ENCODE data around the gene YKT6. TPM values are rescaled to one million over a fixed set of nuclear protein-coding genes. Genes with fewer than 3 reads are reported as not detected.

Gene YKT6
- total RNA-seq, 4 donors from 2014 or later = 12.4 to 85.3 (median 49.4) TPM

DNA sequence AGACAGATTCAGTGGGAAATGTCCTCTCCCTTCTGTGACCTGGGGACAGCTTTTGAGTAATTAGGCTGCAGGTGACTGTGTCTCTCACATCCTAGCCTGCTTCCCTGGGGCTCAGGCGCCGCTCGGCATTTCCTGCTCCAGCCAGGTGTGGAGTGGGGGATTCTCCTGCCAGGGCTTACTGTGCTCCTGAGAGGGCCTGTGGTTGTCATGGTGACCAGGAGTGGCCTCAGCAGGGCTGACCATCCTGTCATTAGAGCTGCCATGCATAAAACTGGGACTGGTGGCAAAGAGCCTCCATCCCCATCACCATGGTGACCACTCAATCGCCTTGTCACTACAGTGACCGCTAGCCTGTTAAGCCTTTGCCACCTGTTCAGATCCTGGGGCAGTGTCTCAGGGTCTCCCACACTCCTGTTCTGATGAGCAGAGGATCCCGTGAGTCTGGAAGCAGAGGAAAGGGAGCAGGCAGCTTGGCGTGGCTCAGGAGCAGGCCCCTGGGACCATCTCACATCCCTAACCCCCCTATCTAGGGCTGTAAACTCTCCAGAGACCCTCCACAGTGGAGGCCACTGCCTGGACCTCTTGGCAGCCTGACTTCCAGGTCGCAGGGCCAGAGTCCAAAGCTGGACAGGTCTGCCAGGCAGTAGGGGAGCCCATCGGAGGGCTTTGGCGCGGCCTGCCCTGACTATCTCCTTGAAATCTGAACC lies 11.3 kb upstream of the YKT6 start, which contains the start of gene GCK:
Gene GCK, minus strand, starts transcription at position 154 of the 707 bp plus-strand sequence. CDS start 486 bp downstream, outside the sequence.
- Histone ChIP-seq H3K36me3 (no peaks in the 10 kb centered on the region), H3K9me3 (no peaks in the 10 kb centered on the region), H3K27me3 (no peaks in the 10 kb centered on the region), H3K4me3 (no peak within 1 kb of the TSS), H3K4me1 (no peaks in the 10 kb centered on the region), H3K27ac (no peak within 1 kb of the TSS)
- TF ChIP-seq POLR2A (IDR thresholded peaks at IDR 0.05) = no peak
- TF ChIP-seq, protein P1, sequence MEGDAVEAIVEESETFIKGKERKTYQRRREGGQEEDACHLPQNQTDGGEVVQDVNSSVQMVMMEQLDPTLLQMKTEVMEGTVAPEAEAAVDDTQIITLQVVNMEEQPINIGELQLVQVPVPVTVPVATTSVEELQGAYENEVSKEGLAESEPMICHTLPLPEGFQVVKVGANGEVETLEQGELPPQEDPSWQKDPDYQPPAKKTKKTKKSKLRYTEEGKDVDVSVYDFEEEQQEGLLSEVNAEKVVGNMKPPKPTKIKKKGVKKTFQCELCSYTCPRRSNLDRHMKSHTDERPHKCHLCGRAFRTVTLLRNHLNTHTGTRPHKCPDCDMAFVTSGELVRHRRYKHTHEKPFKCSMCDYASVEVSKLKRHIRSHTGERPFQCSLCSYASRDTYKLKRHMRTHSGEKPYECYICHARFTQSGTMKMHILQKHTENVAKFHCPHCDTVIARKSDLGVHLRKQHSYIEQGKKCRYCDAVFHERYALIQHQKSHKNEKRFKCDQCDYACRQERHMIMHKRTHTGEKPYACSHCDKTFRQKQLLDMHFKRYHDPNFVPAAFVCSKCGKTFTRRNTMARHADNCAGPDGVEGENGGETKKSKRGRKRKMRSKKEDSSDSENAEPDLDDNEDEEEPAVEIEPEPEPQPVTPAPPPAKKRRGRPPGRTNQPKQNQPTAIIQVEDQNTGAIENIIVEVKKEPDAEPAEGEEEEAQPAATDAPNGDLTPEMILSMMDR (IDR thresholded peaks at IDR 0.05) = no peak
- DNase-seq = no peak
- intact Hi-C loops (cut with DNase I; ENCODE audit: low total_unique reads) = no loop called here

DNA sequence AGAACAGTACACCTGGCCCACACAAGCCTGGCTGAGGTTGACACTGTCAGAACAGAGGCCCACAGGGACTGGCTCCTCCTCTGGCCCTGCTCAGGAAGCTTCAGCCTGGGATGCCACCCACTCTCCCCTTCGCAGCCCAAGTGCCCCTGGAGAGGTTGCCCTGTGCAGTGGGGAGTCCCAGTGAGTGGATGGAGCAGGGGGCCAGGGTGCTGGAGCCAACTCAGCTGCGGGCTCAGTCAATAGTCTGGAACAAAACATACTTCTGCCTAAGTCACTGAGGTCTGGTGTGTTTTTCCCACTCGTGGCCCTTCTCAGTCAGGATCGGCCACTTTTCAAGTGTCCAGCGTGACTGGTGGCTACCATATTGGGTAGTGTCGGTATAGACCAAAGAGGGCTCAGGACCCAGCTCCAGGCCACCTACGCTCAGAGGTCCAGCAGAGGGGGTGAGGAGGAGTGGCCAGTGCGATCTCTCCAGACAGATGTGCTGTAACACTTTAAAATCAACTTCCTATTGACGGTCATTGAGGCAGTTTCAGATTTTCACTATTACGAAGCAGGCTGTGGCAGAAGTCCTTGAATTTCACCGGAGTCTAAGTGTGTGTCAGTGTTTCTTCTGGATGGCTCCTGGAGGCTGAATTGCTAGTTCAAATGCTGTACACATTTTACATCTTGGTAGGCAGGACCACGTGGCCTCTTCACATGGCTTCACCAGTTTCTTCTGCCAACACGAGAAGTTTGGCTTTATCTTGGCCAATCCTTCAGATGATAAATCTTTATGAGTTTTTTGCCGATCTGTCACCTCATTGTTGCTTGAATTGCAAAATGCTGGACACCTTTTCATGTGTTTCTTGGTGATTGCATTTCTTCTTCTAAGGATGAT lies 10.5 kb upstream of the YKT6 start:
- Histone ChIP-seq H3K4me1 (no peaks in the 10 kb centered on the region), H3K27ac (no peak overlapping the region), H3K4me3 (no peak overlapping the region), H3K27me3 (no peaks in the 10 kb centered on the region), H3K9me3 (no peaks in the 10 kb centered on the region), H3K36me3 (no peaks in the 10 kb centered on the region)
- TF ChIP-seq, protein P1 (IDR thresholded peaks at IDR 0.05) = no peak
- no peak for TF ChIP-seq POLR2A (IDR thresholded peaks at IDR 0.05)
- intact Hi-C loops (cut with DNase I; ENCODE audit: low total_unique reads) = no loop called here
- no peak for DNase-seq

DNA sequence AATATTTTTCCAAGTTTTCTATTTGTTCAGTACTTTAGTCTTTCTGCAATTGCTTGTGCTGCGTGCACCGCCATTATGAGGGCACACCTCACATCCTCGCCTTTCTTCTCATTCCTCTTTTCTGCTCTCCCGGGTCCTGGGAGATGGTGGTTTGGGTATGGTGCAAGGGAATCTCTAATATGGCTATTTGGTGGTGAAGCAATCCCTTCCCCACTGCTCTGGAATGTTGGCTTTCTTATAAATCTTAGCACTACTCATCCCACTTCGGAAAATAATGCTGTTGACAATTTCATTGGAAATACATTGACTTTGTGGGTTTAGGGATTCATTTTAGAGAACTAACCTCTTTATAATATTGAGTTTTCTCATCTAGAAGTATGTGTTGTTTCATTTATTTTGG lies 9.6 kb upstream of the YKT6 start:
- Histone ChIP-seq H3K9me3 (no peaks in the 10 kb centered on the region), H3K27ac (no peak overlapping the region), H3K4me1 (no peaks in the 10 kb centered on the region), H3K4me3 (no peak overlapping the region), H3K27me3 (no peaks in the 10 kb centered on the region), H3K36me3 (no peaks in the 10 kb centered on the region)
- DNase-seq = no peak
- intact Hi-C loops (cut with DNase I; ENCODE audit: low total_unique reads) = no loop called here
- TF ChIP-seq POLR2A (IDR thresholded peaks at IDR 0.05) = no peak
- TF ChIP-seq, protein P1 (IDR thresholded peaks at IDR 0.05) = no peak

DNA sequence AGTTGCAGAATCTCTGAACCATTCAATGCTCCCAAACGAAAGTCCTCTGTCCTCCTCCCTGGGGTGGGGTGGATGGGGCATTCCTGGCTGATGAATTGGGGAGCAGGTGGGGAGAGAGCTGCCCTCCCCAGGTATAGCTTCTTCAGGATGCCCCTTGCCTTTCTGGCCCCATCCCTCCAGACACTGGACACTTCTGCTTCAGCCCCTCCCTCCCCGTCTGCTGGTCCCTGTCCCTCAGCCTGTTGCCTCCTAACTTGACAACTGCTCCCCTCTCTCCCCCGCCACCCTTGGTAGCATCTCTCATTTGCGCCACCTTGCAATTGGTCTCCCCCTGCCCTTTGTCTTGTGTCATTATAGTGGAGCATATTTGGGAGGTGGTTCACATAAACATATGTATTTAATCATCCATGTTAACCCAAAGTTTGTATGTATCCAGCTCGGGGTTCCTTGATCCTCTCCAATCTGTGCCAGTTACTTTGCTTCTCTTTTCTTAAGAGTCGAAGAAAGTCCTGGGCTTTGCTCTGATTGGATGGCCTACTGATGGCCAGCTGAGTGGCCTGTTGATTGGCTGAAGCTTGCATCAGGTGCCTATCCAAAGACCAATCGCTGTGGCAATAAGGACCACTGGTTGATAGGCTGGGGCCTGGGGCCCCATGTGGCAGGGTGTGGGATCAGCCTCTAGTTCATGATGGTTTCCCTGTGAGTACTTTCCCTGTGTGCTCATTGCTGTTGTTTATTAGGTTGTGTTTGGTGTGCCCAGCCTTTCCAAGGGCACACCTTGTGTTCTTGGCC lies 7.6 kb upstream of the YKT6 start:
- Histone ChIP-seq H3K4me3 (no peak overlapping the region), H3K27me3 (no peaks in the 10 kb centered on the region), H3K4me1 (no peaks in the 10 kb centered on the region), H3K36me3 (no peaks in the 10 kb centered on the region), H3K9me3 (no peaks in the 10 kb centered on the region), H3K27ac (no peak overlapping the region)
- intact Hi-C loops (cut with DNase I; ENCODE audit: low total_unique reads) = no loop called here
- TF ChIP-seq, protein P1 (IDR thresholded peaks at IDR 0.05) = no peak
- TF ChIP-seq POLR2A (IDR thresholded peaks at IDR 0.05) = no peak
- no peak for DNase-seq

All from uterus (tissue), 4 donors.